HL-60 (cell line): ENCODE results near the gene TSC22D3.

ENCODE experiments used
- DNase-seq, 2 experiments: peaks; one replicate each; pipeline ENCODE4 v3.0.0-alpha.2; 2010 to 2020; ENCODE audit warnings: low read depth in 1 of 2, low spot score in 1 of 2
- H3K27ac ChIP-seq: fragments of 250-450 bp; sonication (Bioruptor Pico); replicated peaks from 2 replicates; pipeline ENCODE4 v1.5.1; 2020; ENCODE audit warnings: mild to moderate bottlenecking, moderate library complexity
- H3K27me3 ChIP-seq: fragments of 250-450 bp; sonication (Bioruptor Pico); 2 replicates; pipeline ENCODE4 v1.5.1; 2021; ENCODE audit warnings: mild to moderate bottlenecking, moderate library complexity; ENCODE audit not compliant: insufficient read depth, poor library complexity, severe bottlenecking
- H3K4me3 ChIP-seq: replicated peaks from 2 replicates; pipeline ENCODE4 v1.5.1; 2011; ENCODE audit warnings: mild to moderate bottlenecking, control low read depth, low read length; ENCODE audit not compliant: insufficient read depth
- CTCF ChIP-seq: IDR thresholded peaks from one replicate; pipeline ENCODE4 v1.5.1; 2011; ENCODE audit warnings: low read length, control low read depth, inconsistent platforms; ENCODE audit not compliant: insufficient read depth
- GABPA ChIP-seq: IDR thresholded peaks from 2 replicates; pipeline ENCODE4 v1.6.1; 2012; ENCODE audit warnings: low read depth
- POLR2AphosphoS5 ChIP-seq: IDR thresholded peaks from 2 replicates; pipeline ENCODE4 v1.6.1; 2012; ENCODE audit warnings: low read depth
- SPI1 ChIP-seq: IDR thresholded peaks from 2 replicates; pipeline ENCODE4 v1.6.1; 2012; ENCODE audit warnings: low read depth, mild to moderate bottlenecking, borderline replicate concordance
- TF ChIP-seq, protein P1 (sequence below): IDR thresholded peaks from 2 replicates; pipeline ENCODE4 v1.6.1; 2012; ENCODE audit warnings: low read depth; ENCODE audit not compliant: insufficient replicate concordance

The TSC22D3 gene

GRCh38 chrX:107773906-107774435, 1.6 kb downstream of the TSC22D3 start:
- Histone ChIP-seq H3K27ac (no peak overlapping the region), H3K4me3 (no peak overlapping the region), H3K27me3 (peaks cover 15% of the 10 kb centered on the region)
- no peak for TF ChIP-seq POLR2AphosphoS5
- no peak for TF ChIP-seq GABPA
- DNase-seq, result no peak

GRCh38 chrX:107773206-107773605, 2.4 kb downstream of the TSC22D3 start:
- no peak for DNase-seq
- H3K27ac ChIP-seq, result no peak overlapping the region
- TF ChIP-seq CTCF (no peak), POLR2AphosphoS5 (no peak), GABPA (no peak), SPI1 (no peak)
- TF ChIP-seq, protein P1, sequence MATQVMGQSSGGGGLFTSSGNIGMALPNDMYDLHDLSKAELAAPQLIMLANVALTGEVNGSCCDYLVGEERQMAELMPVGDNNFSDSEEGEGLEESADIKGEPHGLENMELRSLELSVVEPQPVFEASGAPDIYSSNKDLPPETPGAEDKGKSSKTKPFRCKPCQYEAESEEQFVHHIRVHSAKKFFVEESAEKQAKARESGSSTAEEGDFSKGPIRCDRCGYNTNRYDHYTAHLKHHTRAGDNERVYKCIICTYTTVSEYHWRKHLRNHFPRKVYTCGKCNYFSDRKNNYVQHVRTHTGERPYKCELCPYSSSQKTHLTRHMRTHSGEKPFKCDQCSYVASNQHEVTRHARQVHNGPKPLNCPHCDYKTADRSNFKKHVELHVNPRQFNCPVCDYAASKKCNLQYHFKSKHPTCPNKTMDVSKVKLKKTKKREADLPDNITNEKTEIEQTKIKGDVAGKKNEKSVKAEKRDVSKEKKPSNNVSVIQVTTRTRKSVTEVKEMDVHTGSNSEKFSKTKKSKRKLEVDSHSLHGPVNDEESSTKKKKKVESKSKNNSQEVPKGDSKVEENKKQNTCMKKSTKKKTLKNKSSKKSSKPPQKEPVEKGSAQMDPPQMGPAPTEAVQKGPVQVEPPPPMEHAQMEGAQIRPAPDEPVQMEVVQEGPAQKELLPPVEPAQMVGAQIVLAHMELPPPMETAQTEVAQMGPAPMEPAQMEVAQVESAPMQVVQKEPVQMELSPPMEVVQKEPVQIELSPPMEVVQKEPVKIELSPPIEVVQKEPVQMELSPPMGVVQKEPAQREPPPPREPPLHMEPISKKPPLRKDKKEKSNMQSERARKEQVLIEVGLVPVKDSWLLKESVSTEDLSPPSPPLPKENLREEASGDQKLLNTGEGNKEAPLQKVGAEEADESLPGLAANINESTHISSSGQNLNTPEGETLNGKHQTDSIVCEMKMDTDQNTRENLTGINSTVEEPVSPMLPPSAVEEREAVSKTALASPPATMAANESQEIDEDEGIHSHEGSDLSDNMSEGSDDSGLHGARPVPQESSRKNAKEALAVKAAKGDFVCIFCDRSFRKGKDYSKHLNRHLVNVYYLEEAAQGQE, result no peak
- peaks cover 15% of the 10 kb centered on the region for H3K27me3 ChIP-seq
- H3K4me3 ChIP-seq, result no peak overlapping the region

- Histone ChIP-seq H3K27me3 (peaks cover 8% of the 10 kb centered on the region), H3K27ac (no peak overlapping the region), H3K4me3 (no peak overlapping the region)
- TF ChIP-seq GABPA, result no peak
- TF ChIP-seq, protein P1, result no peak
- TF ChIP-seq SPI1, result no peak
- TF ChIP-seq CTCF, result no peak
- TF ChIP-seq POLR2AphosphoS5, result no peak
- no peak for DNase-seq
These were observed 5.8 kb downstream of the TSC22D3 start for GRCh38 chrX:107769581-107770317.

DNA sequence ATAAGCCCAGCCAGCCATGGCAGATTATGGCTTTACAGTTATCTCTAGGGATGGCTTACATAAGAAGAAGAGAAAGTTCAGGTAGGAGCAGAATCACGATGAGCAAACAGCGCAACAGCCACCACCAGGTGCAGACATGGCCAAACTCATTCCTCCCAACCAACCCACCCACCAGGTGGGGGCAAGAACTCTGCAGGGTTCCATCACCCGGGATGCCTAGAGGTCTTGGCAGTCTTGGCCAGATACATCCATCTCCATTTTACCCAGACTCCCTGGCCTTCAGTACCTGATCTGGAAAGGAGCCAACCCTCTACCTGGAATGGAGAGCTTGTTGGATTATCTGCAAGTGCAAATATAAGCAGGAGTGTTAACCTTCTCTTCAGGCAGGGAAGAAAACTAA, 7.5 kb downstream of the TSC22D3 start:
- no peak overlapping the region for H3K4me3 ChIP-seq
- no peak overlapping the region for H3K27ac ChIP-seq

More for the DNA sequence above, 7.5 kb downstream of the TSC22D3 start:
- no peak for DNase-seq
- TF ChIP-seq SPI1 (no peak), GABPA (no peak)
- TF ChIP-seq, protein P1, result no peak
- H3K27me3 ChIP-seq, result peaks cover 3% of the 10 kb centered on the region
